H9 (cell line): ENCODE data around the gene PRDM11. TPM values are rescaled to one million over a fixed set of nuclear protein-coding genes. Genes with fewer than 3 reads are reported as not detected.

Experiments used
- DNase-seq: peaks from one replicate; pipeline ENCODE4 v3.0.0-alpha.2; 2017
- H2AFZ ChIP-seq: one replicate; pipeline ENCODE4 v1.6.1; 2013; ENCODE audit warnings: mild to moderate bottlenecking, low read length, control low read depth, moderate library complexity
- H2AK5ac ChIP-seq: 2 replicates; pipeline ENCODE4 v1.6.1; 2013; ENCODE audit warnings: low read length, control low read depth, mixed read lengths; ENCODE audit not compliant: insufficient read length
- H2BK120ac ChIP-seq: one replicate; pipeline ENCODE4 v1.6.1; 2013; ENCODE audit warnings: low read depth, mild to moderate bottlenecking, low read length, control low read depth, inconsistent platforms; ENCODE audit not compliant: poor library complexity, severe bottlenecking
- H2BK12ac ChIP-seq: 2 replicates; pipeline ENCODE4 v1.6.1; 2013; ENCODE audit warnings: low read length, control low read depth, mixed read lengths, low read depth; ENCODE audit not compliant: insufficient read length
- H2BK15ac ChIP-seq: 2 replicates; pipeline ENCODE4 v1.6.1; 2013; ENCODE audit warnings: low read depth, low read length, control low read depth
- H2BK20ac ChIP-seq: one replicate; pipeline ENCODE4 v1.6.1; 2013; ENCODE audit warnings: low read depth, mild to moderate bottlenecking, low read length, control low read depth, inconsistent platforms; ENCODE audit not compliant: poor library complexity, severe bottlenecking
- H2BK5ac ChIP-seq: 2 replicates; pipeline ENCODE4 v1.6.1; 2013; ENCODE audit warnings: low read length, control low read depth, mixed read lengths; ENCODE audit not compliant: insufficient read length
- H3K14ac ChIP-seq: 2 replicates; pipeline ENCODE4 v1.6.1; 2013; ENCODE audit warnings: low read length, control low read depth; ENCODE audit not compliant: insufficient read depth
- H3K18ac ChIP-seq: 2 replicates; pipeline ENCODE4 v1.6.1; 2013; ENCODE audit warnings: low read depth, mild to moderate bottlenecking, mixed read lengths, low read length, control low read depth; ENCODE audit not compliant: insufficient read length
- H3K23ac ChIP-seq: 2 replicates; pipeline ENCODE4 v1.6.1; 2013; ENCODE audit warnings: low read length, control low read depth, mixed read lengths, low read depth; ENCODE audit not compliant: insufficient read length
- H3K23me2 ChIP-seq: 2 replicates; pipeline ENCODE4 v1.6.1; 2013; ENCODE audit warnings: low read depth, mild to moderate bottlenecking, mixed read lengths, low read length, control low read depth; ENCODE audit not compliant: insufficient read length, poor library complexity, severe bottlenecking
- H3K27ac ChIP-seq: 2 replicates; pipeline ENCODE4 v1.5.1; 2013; ENCODE audit warnings: low read length, control low read depth, mixed read lengths, low read depth; ENCODE audit not compliant: insufficient read length
- H3K27me3 ChIP-seq: 2 replicates; pipeline ENCODE4 v1.6.1; 2013; ENCODE audit warnings: low read length, control low read depth, inconsistent platforms; ENCODE audit not compliant: insufficient read depth
- H3K4ac ChIP-seq: 2 replicates; pipeline ENCODE4 v1.6.1; 2013; ENCODE audit warnings: low read depth, mild to moderate bottlenecking, control low read depth, inconsistent platforms, low read length, moderate library complexity
- H3K4me1 ChIP-seq: 2 replicates; pipeline ENCODE4 v1.6.1; 2013; ENCODE audit warnings: low read length, control low read depth, inconsistent platforms; ENCODE audit not compliant: insufficient read depth
- H3K4me2 ChIP-seq: 2 replicates; pipeline ENCODE4 v1.6.1; 2013; ENCODE audit warnings: low read length, control low read depth, mixed read lengths; ENCODE audit not compliant: insufficient read length, insufficient read depth
- H3K56ac ChIP-seq: 2 replicates; pipeline ENCODE4 v1.6.1; 2013; ENCODE audit warnings: low read depth, mild to moderate bottlenecking, mixed read lengths, low read length, control low read depth; ENCODE audit not compliant: insufficient read length
- H3K79me1 ChIP-seq: 2 replicates; pipeline ENCODE4 v1.6.1; 2013; ENCODE audit warnings: low read depth, mild to moderate bottlenecking, moderate library complexity, low read length, control low read depth, inconsistent platforms; ENCODE audit not compliant: insufficient read depth, poor library complexity, severe bottlenecking
- H3K79me2 ChIP-seq: 2 replicates; pipeline ENCODE4 v1.6.1; 2013; ENCODE audit warnings: low read length, control low read depth, inconsistent platforms; ENCODE audit not compliant: insufficient read depth
- H3K9ac ChIP-seq: 2 replicates; pipeline ENCODE4 v1.6.1; 2013; ENCODE audit warnings: low read length, control low read depth, mixed read lengths; ENCODE audit not compliant: insufficient read length; ENCODE audit errors: extremely low read depth
- H3K9me3 ChIP-seq: one replicate; pipeline ENCODE4 v1.6.1; 2013; ENCODE audit warnings: low read depth, low read length, inconsistent platforms; ENCODE audit not compliant: control insufficient read depth
- H3T11ph ChIP-seq: one replicate; pipeline ENCODE4 v1.6.1; 2013; ENCODE audit warnings: mild to moderate bottlenecking, low read length, control low read depth, inconsistent platforms
- H4K20me1 ChIP-seq: one replicate; pipeline ENCODE4 v1.6.1; 2013; ENCODE audit not compliant: control insufficient read depth, insufficient read length, insufficient read depth
- H4K5ac ChIP-seq: 2 replicates; pipeline ENCODE4 v1.6.1; 2013; ENCODE audit warnings: low read depth, mild to moderate bottlenecking, mixed read lengths, low read length, control low read depth; ENCODE audit not compliant: insufficient read length
- H4K8ac ChIP-seq: replicated peaks from 2 replicates; pipeline ENCODE4 v1.6.1; 2013; ENCODE audit warnings: low read length, control low read depth, mixed read lengths, low read depth; ENCODE audit not compliant: insufficient read length
- H4K91ac ChIP-seq: 2 replicates; pipeline ENCODE4 v1.6.1; 2013; ENCODE audit warnings: low read depth, mild to moderate bottlenecking, moderate library complexity, mixed read lengths, low read length, control low read depth; ENCODE audit not compliant: insufficient read length
- H3K27ac Mint-ChIP-seq, 3 experiments: 2 replicates in 2 of 3; 3 replicates in 1 of 3; pipeline ENCODE4 v1.8.0; 2020 to 2021; ENCODE audit warnings: mixed read lengths in 3 of 3, mild to moderate bottlenecking in 1 of 3, moderate library complexity in 1 of 3
- H3K27me3 Mint-ChIP-seq: 2 replicates; pipeline ENCODE4 v1.8.0; 2021; ENCODE audit warnings: low read depth, mild to moderate bottlenecking, moderate library complexity, mixed read lengths
- H3K36me3 Mint-ChIP-seq, 3 experiments: 2 replicates in 2 of 3; 3 replicates in 1 of 3; pipeline ENCODE4 v1.8.0; 2020 to 2021; ENCODE audit warnings: low read depth in 3 of 3, mixed read lengths in 3 of 3; ENCODE audit not compliant: insufficient read depth in 1 of 3
- H3K4me1 Mint-ChIP-seq, 2 experiments: 2 replicates each; pipeline ENCODE4 v1.8.0; 2020; ENCODE audit warnings: mixed read lengths in 2 of 2
- H3K4me3 Mint-ChIP-seq, 2 experiments: 2 replicates in 1 of 2; 3 replicates in 1 of 2; pipeline ENCODE4 v1.8.0; 2020 to 2021; ENCODE audit warnings: mild to moderate bottlenecking in 2 of 2, mixed read lengths in 2 of 2, moderate library complexity in 1 of 2
- H3K9me3 Mint-ChIP-seq, 2 experiments: 2 replicates in 1 of 2; 3 replicates in 1 of 2; pipeline ENCODE4 v1.8.0; 2020; ENCODE audit warnings: mild to moderate bottlenecking in 2 of 2, mixed read lengths in 2 of 2, moderate library complexity in 1 of 2
- CTCF ChIP-seq: fragments of 200-600 bp; sonication (generic); conservative IDR thresholded peaks from 3 replicates; pipeline ENCODE4 v1.8.0; 2021; ENCODE audit warnings: antibody characterized with exemption, mild to moderate bottlenecking
- WGBS: extraction: QIAGEN DNeasy Blood & Tissue Kit; methylation state at CpG from one replicate; pipeline ENCODE4 v1.1.7; 2013; ENCODE audit warnings: missing lambda C conversion rate, low lambda C conversion rate, mixed read lengths; ENCODE audit not compliant: insufficient read length; ENCODE audit errors: extremely low coverage; 5-methylcytosine and 5-hydroxymethylcytosine counted together
- total RNA-seq: library from RNA; stranded (reverse); gene quantifications from 2 replicates; pipeline ENCODE4 v1.2.1, GENCODE V29; 2021

Gene PRDM11
- total RNA-seq, 1 experiment from 2014 or later: 11.5 TPM

DNA sequence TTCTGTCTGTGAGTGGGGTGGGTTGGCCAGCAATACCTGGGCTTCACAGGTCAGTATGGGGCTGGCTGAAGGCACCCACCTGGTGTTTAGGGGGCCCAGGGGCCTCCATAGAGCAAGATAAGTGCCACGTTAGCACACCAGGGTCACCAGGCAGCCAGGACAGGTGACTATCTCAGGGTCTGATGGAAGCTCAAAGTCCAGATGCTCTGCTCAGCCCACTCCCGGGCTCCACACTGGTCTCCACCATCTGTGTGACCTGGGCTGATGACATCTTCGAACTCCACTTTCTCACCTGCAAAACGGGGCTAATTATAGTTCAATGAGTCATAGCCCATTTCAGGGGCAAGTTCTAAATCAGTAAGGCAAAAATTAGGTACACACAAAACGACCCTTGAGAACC, 39.4 kb upstream of the PRDM11 start:
- Histone ChIP-seq H2BK120ac (no peak overlapping the region), H3K9ac (no peak overlapping the region), H3K79me2 (no peaks in the 10 kb centered on the region), H4K20me1 (no peaks in the 10 kb centered on the region), H3K4me2 (no peak overlapping the region), H3K18ac (no peak overlapping the region), H3K23me2 (no peaks in the 10 kb centered on the region), H3K23ac (no peak overlapping the region), H2BK12ac (no peak overlapping the region), H2BK5ac (no peak overlapping the region), H3T11ph (no peak overlapping the region), H3K79me1 (no peaks in the 10 kb centered on the region), H2AK5ac (no peak overlapping the region), H3K14ac (no peak overlapping the region), H2BK15ac (no peak overlapping the region), H3K4me1 (no peaks in the 10 kb centered on the region), H3K4ac (no peak overlapping the region), H4K8ac (no peak overlapping the region), H2AFZ (no peak overlapping the region), H3K27me3 (no peaks in the 10 kb centered on the region), H2BK20ac (no peak overlapping the region), H4K91ac (no peak overlapping the region), H3K27ac (no peak overlapping the region), H3K9me3 (no peaks in the 10 kb centered on the region), H4K5ac (no peak overlapping the region), H3K56ac (no peak overlapping the region)
- no peaks in the 10 kb centered on the region for H3K36me3 Mint-ChIP-seq
- no CpG with 5 or more reads among the region's 5 CpGs for WGBS
- no peaks in the 10 kb centered on the region for H3K9me3 Mint-ChIP-seq
- H3K27ac Mint-ChIP-seq: no peak overlapping the region
- TF ChIP-seq CTCF: no peak
- peaks cover 6 to 15% of the 10 kb centered on the region in 2 experiments for H3K4me1 Mint-ChIP-seq
- peaks cover 9% of the 10 kb centered on the region for H3K27me3 Mint-ChIP-seq
- H3K4me3 Mint-ChIP-seq: no peak overlapping the region
- DNase-seq: no peak
